ENCODE results near the gene NUDT13.
"Not testable (repeated sequence)": the region's sequence is repeated elsewhere in the genome, so short reads cannot be mapped to it uniquely, and the experiment has no call there.

The NUDT13 gene

DNA sequence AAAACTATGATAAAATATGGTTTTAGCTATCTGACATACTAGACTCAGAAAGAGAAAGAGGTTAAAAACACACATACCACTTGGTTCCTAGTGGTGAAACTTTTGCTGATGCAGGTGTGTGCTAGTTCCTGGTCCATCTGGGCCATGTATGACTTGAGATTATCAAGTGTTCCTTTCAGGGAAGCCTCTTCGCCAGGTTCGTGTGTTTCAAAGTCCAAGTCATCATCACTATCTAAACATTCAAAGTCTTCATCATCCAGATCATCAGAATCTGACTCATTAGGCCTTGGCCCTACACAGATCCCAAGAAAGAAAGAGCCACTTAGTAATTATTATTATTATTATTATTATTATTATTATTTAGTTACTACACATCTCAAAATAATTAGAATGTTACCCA lies 26.4 kb downstream of the NUDT13 start:
- no peaks in the 10 kb centered on the region for H3K9me3 ChIP-seq (replicated peaks in 1 of 2; ENCODE audit: control insufficient read depth in 2 of 2, insufficient read depth in 1 of 2, low read depth in 1 of 2, low read length in 2 of 2)

DNA sequence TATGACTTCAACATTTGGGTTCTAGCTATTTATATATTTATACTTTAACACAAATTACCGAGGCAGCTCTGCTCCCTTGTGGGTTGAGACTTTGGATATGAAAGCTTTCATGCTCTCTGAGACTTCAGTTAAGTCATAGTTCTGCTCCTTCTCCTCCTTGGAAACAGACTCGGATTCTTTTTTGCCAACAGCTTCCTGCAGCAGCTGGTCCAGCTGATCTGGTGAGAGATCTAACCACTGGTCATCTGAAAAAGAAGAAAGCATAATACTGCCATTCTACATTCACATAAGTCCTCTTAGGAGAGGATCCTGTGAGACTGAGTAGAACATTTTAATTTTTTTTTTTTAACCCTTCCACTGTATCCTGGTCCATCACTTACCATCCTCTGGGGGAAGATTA lies 29.0 kb downstream of the NUDT13 start:
- Histone ChIP-seq H3K4ac (ENCODE audit: low read length) (no peak overlapping the region), H3K27ac (replicated peaks; ENCODE audit: low read length) (no peak overlapping the region), H2BK5ac (ENCODE audit: low read length) (no peak overlapping the region), H3K27me3 (ENCODE audit: control insufficient read depth in 3 of 3, insufficient read depth in 3 of 3, low read depth in 1 of 3, low read length in 3 of 3) (no peaks in the 10 kb centered on the region), H3K4me1 (ENCODE audit: control insufficient read depth in 2 of 2, insufficient read depth in 1 of 2, low read depth in 1 of 2, low read length in 2 of 2) (no peaks in the 10 kb centered on the region), H3K4me2 (ENCODE audit: insufficient read depth, low read length, poor library complexity, severe bottlenecking) (no peak overlapping the region), H2AFZ (ENCODE audit: low read length) (no peak overlapping the region), H4K91ac (ENCODE audit: low read depth, low read length, poor library complexity) (no peak overlapping the region), H2AK5ac (ENCODE audit: low read depth, low read length) (no peak overlapping the region), H3K36me3 (replicated peaks in 1 of 2; ENCODE audit: control insufficient read depth in 2 of 2, insufficient read depth in 2 of 2, low read length in 2 of 2) (peaks cover 10 to 96% of the 10 kb centered on the region in 2 donors), H2BK12ac (ENCODE audit: low read length) (no peak overlapping the region), H3K79me1 (ENCODE audit: low read depth, low read length) (no peaks in the 10 kb centered on the region), H2BK15ac (ENCODE audit: low read length) (no peak overlapping the region), H3K4me3 (ENCODE audit: low read length in 2 of 2) (no peak overlapping the region), H3K9me3 (replicated peaks in 1 of 2; ENCODE audit: control insufficient read depth in 2 of 2, insufficient read depth in 1 of 2, low read depth in 1 of 2, low read length in 2 of 2) (no peaks in the 10 kb centered on the region), H3K18ac (ENCODE audit: low read length) (no peak overlapping the region), H3K23ac (ENCODE audit: low read depth, low read length, poor library complexity) (no peak overlapping the region), H4K8ac (ENCODE audit: low read depth, low read length) (no peak overlapping the region), H3K9ac (ENCODE audit: low read depth, low read length, poor library complexity) (no peak overlapping the region), H2BK120ac (ENCODE audit: low read depth, low read length) (no peak overlapping the region), H3K14ac (ENCODE audit: low read length) (no peak overlapping the region)
- DNase-seq (ENCODE audit: low spot score), result no peak
- no CpG with 5 or more reads among the region's 2 CpGs for WGBS, 2 donors (ENCODE audit: extremely low coverage in 2 of 2, insufficient read length in 2 of 2, insufficient replicate concordance in 1 of 2)

More for the DNA sequence above, 26.4 kb downstream of the NUDT13 start:
- Histone ChIP-seq H4K8ac (ENCODE audit: low read depth, low read length) (no peak overlapping the region), H3K18ac (ENCODE audit: low read length) (no peak overlapping the region), H2AFZ (ENCODE audit: low read length) (no peak overlapping the region), H2BK12ac (ENCODE audit: low read length) (no peak overlapping the region), H3K4me3 (ENCODE audit: low read length in 2 of 2) (no peak overlapping the region), H3K14ac (ENCODE audit: low read length) (no peak overlapping the region), H3K9ac (ENCODE audit: low read depth, low read length, poor library complexity) (no peak overlapping the region), H3K79me1 (ENCODE audit: low read depth, low read length) (no peaks in the 10 kb centered on the region), H4K91ac (ENCODE audit: low read depth, low read length, poor library complexity) (no peak overlapping the region), H2BK5ac (ENCODE audit: low read length) (no peak overlapping the region), H3K27ac (replicated peaks; ENCODE audit: low read length) (no peak overlapping the region), H2AK5ac (ENCODE audit: low read depth, low read length) (no peak overlapping the region), H3K4ac (ENCODE audit: low read length) (no peak overlapping the region), H3K36me3 (replicated peaks in 1 of 2; ENCODE audit: control insufficient read depth in 2 of 2, insufficient read depth in 2 of 2, low read length in 2 of 2) (peaks cover 9 to 96% of the 10 kb centered on the region in 2 donors), H3K27me3 (ENCODE audit: control insufficient read depth in 3 of 3, insufficient read depth in 3 of 3, low read depth in 1 of 3, low read length in 3 of 3) (no peaks in the 10 kb centered on the region), H2BK15ac (ENCODE audit: low read length) (no peak overlapping the region), H2BK120ac (ENCODE audit: low read depth, low read length) (no peak overlapping the region), H3K23ac (ENCODE audit: low read depth, low read length, poor library complexity) (no peak overlapping the region), H3K4me1 (ENCODE audit: control insufficient read depth in 2 of 2, insufficient read depth in 1 of 2, low read depth in 1 of 2, low read length in 2 of 2) (no peaks in the 10 kb centered on the region), H3K4me2 (ENCODE audit: insufficient read depth, low read length, poor library complexity, severe bottlenecking) (no peak overlapping the region)
- no CpG with 5 or more reads among the region's 2 CpGs for WGBS, 2 donors (ENCODE audit: extremely low coverage in 2 of 2, insufficient read length in 2 of 2, insufficient replicate concordance in 1 of 2)
- no peak for DNase-seq (ENCODE audit: low spot score)

DNA sequence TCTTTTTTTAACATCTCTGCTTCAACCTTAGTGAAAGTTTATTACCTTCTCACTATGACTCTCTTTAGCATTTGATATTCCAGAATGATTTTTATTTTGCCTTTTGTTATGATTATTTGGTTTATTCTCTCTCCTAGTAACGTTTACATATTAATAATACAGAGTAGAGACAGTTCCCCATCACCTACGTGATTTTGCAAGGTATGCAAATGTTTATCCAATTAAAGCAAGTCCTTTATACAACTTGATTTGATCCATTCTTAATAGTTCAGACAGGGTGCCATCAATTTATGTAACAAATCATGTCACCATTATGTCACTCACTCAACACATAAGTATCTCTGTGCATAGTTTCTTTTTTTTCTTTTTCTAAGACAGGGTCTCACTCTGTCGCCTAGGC lies 31.3 kb downstream of the NUDT13 start:
- H2AK5ac ChIP-seq (ENCODE audit: low read depth, low read length), result no peak overlapping the region
- no peak overlapping the region for H4K91ac ChIP-seq (ENCODE audit: low read depth, low read length, poor library complexity)
- H3K4me3 ChIP-seq (ENCODE audit: low read length in 2 of 2), result no peak overlapping the region
- no peak overlapping the region for H3K4ac ChIP-seq (ENCODE audit: low read length)
- no peak overlapping the region for H2BK15ac ChIP-seq (ENCODE audit: low read length)
- no peak for DNase-seq (ENCODE audit: low spot score)
- no peak overlapping the region for H4K8ac ChIP-seq (ENCODE audit: low read depth, low read length)
- no peak overlapping the region for H2BK12ac ChIP-seq (ENCODE audit: low read length)
- no peaks in the 10 kb centered on the region for H3K4me1 ChIP-seq (ENCODE audit: control insufficient read depth in 2 of 2, insufficient read depth in 1 of 2, low read depth in 1 of 2, low read length in 2 of 2)
- H3K79me1 ChIP-seq (ENCODE audit: low read depth, low read length), result no peaks in the 10 kb centered on the region
- no peak overlapping the region for H3K4me2 ChIP-seq (ENCODE audit: insufficient read depth, low read length, poor library complexity, severe bottlenecking)
- no peak overlapping the region for H3K18ac ChIP-seq (ENCODE audit: low read length)
- no peaks in the 10 kb centered on the region for H3K9me3 ChIP-seq (replicated peaks in 1 of 2; ENCODE audit: control insufficient read depth in 2 of 2, insufficient read depth in 1 of 2, low read depth in 1 of 2, low read length in 2 of 2)
- no peak overlapping the region for H3K27ac ChIP-seq (replicated peaks; ENCODE audit: low read length)
- WGBS, 2 donors (ENCODE audit: extremely low coverage in 2 of 2, insufficient read length in 2 of 2, insufficient replicate concordance in 1 of 2), result no CpG with 5 or more reads among the region's 3 CpGs
- H2AFZ ChIP-seq (ENCODE audit: low read length), result no peak overlapping the region
- H2BK5ac ChIP-seq (ENCODE audit: low read length), result no peak overlapping the region
- no peaks in the 10 kb centered on the region for H3K27me3 ChIP-seq (ENCODE audit: control insufficient read depth in 3 of 3, insufficient read depth in 3 of 3, low read depth in 1 of 3, low read length in 3 of 3)
- no peak overlapping the region for H3K14ac ChIP-seq (ENCODE audit: low read length)
- no peak overlapping the region for H3K9ac ChIP-seq (ENCODE audit: low read depth, low read length, poor library complexity)
- H3K36me3 ChIP-seq (replicated peaks in 1 of 2; ENCODE audit: control insufficient read depth in 2 of 2, insufficient read depth in 2 of 2, low read length in 2 of 2), result peaks cover 10 to 96% of the 10 kb centered on the region in 2 donors
- no peak overlapping the region for H2BK120ac ChIP-seq (ENCODE audit: low read depth, low read length)
- no peak overlapping the region for H3K23ac ChIP-seq (ENCODE audit: low read depth, low read length, poor library complexity)

DNA sequence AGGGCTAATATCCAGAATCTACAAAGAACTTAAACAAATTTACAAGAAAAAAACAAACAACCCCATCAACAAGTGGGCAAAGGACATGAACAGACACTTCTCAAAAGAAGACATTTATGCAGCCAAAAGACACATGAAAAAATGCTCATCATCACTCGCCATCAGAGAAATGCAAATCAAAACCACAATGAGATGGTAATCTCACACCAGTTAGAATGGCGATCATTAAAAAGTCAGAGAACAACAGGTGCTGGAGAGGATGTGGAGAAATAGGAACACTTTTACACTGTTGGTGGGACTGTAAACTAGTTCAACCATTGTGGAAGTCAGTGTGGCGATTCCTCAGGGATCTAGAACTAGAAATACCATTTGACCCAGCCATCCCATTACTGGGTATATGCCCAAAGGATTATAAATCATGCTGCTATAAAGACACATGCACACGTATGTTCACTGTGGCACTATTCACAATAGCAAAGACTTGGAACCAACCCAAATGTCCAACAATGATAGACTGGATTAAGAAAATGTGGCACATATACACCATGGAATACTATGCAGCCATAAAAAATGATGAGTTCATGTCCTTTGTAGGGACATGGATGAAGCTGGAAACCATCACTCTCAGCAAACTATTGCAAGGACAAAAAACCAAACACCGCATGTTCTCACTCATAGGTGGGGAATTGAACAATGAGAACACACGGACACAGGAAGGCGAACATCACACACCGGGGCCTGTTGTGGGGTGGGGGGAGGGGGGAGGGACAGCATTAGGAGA lies 40.6 kb downstream of the NUDT13 start:
- H3K27me3 ChIP-seq (ENCODE audit: control insufficient read depth in 3 of 3, insufficient read depth in 3 of 3, low read depth in 1 of 3, low read length in 3 of 3); H3K9ac ChIP-seq (ENCODE audit: low read depth, low read length, poor library complexity); H2BK120ac ChIP-seq (ENCODE audit: low read depth, low read length); H3K27ac ChIP-seq (replicated peaks; ENCODE audit: low read length); H4K91ac ChIP-seq (ENCODE audit: low read depth, low read length, poor library complexity); H3K4me3 ChIP-seq (ENCODE audit: low read length in 2 of 2); H3K4me1 ChIP-seq (ENCODE audit: control insufficient read depth in 2 of 2, insufficient read depth in 1 of 2, low read depth in 1 of 2, low read length in 2 of 2); H3K18ac ChIP-seq (ENCODE audit: low read length); H2AK5ac ChIP-seq (ENCODE audit: low read depth, low read length); H3K4me2 ChIP-seq (ENCODE audit: insufficient read depth, low read length, poor library complexity, severe bottlenecking); H3K79me1 ChIP-seq (ENCODE audit: low read depth, low read length); DNase-seq (ENCODE audit: low spot score); H3K4ac ChIP-seq (ENCODE audit: low read length); H2BK5ac ChIP-seq (ENCODE audit: low read length); H2BK15ac ChIP-seq (ENCODE audit: low read length); H2AFZ ChIP-seq (ENCODE audit: low read length); H3K23ac ChIP-seq (ENCODE audit: low read depth, low read length, poor library complexity); H2BK12ac ChIP-seq (ENCODE audit: low read length); H3K14ac ChIP-seq (ENCODE audit: low read length); H3K9me3 ChIP-seq (replicated peaks in 1 of 2; ENCODE audit: control insufficient read depth in 2 of 2, insufficient read depth in 1 of 2, low read depth in 1 of 2, low read length in 2 of 2); H4K8ac ChIP-seq (ENCODE audit: low read depth, low read length): not testable (repeated sequence)
- peaks cover 16 to 78% of the 10 kb centered on the region in 2 donors for H3K36me3 ChIP-seq (replicated peaks in 1 of 2; ENCODE audit: control insufficient read depth in 2 of 2, insufficient read depth in 2 of 2, low read length in 2 of 2)
- WGBS, 2 donors (ENCODE audit: extremely low coverage in 2 of 2, insufficient read length in 2 of 2, insufficient replicate concordance in 1 of 2), result no CpG with 5 or more reads among the region's 8 CpGs
